ENCODE results near the gene BRIP1. TPM values are rescaled to one million over a fixed set of nuclear protein-coding genes. Genes with fewer than 3 reads are reported as not detected.
"Not testable (repeated sequence)": the region's sequence is repeated elsewhere in the genome, so short reads cannot be mapped to it uniquely, and the experiment has no call there.

The BRIP1 gene
- total RNA-seq, 2 donors from 2014 or later, result 0.14 TPM

DNA sequence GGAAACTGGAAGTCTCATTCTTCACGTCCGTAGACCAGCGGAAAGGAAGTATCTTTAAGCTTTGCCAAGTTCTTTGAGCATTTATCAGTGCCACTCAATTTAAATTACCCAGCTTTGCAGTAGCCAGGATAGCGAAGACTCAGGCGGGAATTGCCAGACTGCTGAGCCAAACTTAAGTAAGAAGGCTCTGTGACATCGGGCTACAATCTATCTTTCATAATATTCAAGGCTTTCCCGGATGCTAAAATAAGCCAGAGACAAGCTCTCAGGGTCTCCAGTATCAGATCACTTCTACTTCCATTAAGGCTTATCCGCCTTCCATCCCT, 436 bp upstream of the BRIP1 start:
- H3K27ac ChIP-seq, result peak overlapping the region; percentile 85
- H3K9me3 ChIP-seq, result no peaks in the 10 kb centered on the region
- H3K4me3 ChIP-seq, result peak overlapping the region; percentile 89
- H3K36me3 ChIP-seq, result no peaks in the 10 kb centered on the region
- H3K27me3 ChIP-seq (replicated peaks; ENCODE audit: insufficient read depth), result no peaks in the 10 kb centered on the region
- peaks cover 0 to 8% of the 10 kb centered on the region in 2 donors for H3K4me1 ChIP-seq (ENCODE audit: control insufficient read depth in 1 of 2, low read depth in 2 of 2)
- DNase-seq (ENCODE audit: low spot score) (no peak), ATAC-seq (ENCODE audit: insufficient number of reproducible peaks, low FRiP score, low read depth) (no peak)
- TF ChIP-seq, protein P1, sequence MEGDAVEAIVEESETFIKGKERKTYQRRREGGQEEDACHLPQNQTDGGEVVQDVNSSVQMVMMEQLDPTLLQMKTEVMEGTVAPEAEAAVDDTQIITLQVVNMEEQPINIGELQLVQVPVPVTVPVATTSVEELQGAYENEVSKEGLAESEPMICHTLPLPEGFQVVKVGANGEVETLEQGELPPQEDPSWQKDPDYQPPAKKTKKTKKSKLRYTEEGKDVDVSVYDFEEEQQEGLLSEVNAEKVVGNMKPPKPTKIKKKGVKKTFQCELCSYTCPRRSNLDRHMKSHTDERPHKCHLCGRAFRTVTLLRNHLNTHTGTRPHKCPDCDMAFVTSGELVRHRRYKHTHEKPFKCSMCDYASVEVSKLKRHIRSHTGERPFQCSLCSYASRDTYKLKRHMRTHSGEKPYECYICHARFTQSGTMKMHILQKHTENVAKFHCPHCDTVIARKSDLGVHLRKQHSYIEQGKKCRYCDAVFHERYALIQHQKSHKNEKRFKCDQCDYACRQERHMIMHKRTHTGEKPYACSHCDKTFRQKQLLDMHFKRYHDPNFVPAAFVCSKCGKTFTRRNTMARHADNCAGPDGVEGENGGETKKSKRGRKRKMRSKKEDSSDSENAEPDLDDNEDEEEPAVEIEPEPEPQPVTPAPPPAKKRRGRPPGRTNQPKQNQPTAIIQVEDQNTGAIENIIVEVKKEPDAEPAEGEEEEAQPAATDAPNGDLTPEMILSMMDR (IDR thresholded peaks at IDR 0.05), result no peak

DNA sequence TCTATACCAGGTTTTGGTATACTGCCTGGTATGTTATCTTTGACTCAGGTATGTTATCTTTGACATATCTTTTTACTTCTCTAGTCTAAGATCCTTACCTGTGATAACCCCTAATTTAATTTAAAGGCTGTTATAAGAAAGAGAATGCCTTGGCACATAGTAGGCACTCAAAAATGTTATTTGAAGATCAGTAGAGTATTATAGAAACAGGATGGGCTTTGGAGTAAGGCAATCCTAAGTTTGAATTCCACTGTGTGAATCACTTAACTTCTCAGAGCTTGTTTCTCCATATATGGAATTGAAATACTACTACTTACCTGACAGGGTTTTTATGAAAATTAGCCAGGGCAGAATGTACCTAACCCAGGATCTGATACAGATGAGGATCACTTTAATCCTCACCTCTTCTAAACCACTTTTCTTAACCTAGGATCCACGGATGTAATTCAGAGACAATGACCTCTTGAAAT, 1.2 kb downstream of the BRIP1 start:
- H3K36me3 ChIP-seq, result no peaks in the 10 kb centered on the region
- H3K27ac ChIP-seq, result no peak overlapping the region
- H3K27me3 ChIP-seq (replicated peaks; ENCODE audit: insufficient read depth), result no peaks in the 10 kb centered on the region
- H3K9me3 ChIP-seq, result no peaks in the 10 kb centered on the region
- TF ChIP-seq, protein P1 (IDR thresholded peaks at IDR 0.05), result no peak
- no peak overlapping the region for H3K4me3 ChIP-seq
- DNase-seq (ENCODE audit: low spot score) (no peak), ATAC-seq (ENCODE audit: insufficient number of reproducible peaks, low FRiP score, low read depth) (no peak)
- peaks cover 0 to 8% of the 10 kb centered on the region in 2 donors for H3K4me1 ChIP-seq (ENCODE audit: control insufficient read depth in 1 of 2, low read depth in 2 of 2)

DNA sequence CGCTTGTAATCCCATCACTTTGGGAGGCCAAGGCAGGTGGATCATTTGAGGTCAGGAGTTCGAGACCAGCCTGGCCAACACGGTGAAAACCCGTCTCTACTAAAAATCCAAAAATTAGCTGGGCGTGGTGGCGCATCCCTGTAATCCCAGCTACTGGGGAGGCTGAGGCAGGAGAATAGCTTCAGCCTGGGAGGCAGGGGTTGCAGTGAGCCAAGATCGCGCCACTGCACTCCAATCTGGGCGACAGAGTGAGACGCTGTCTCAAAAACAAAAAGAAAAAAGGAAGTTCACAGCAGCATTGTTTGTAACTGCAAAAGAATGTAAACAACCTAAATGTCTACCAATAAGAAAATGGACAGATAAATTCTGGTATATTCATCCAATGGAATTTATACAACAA, 2.9 kb downstream of the BRIP1 start:
- H3K27me3 ChIP-seq (replicated peaks; ENCODE audit: insufficient read depth), result not testable (repeated sequence)

GRCh38 chr17:61856035-61856434, 7.3 kb downstream of the BRIP1 start:
- ATAC-seq (ENCODE audit: insufficient number of reproducible peaks, low FRiP score, low read depth), result no peak
- Histone ChIP-seq H3K27me3 (replicated peaks; ENCODE audit: insufficient read depth) (no peaks in the 10 kb centered on the region), H3K27ac (no peak overlapping the region), H3K36me3 (no peaks in the 10 kb centered on the region), H3K4me1 (ENCODE audit: control insufficient read depth in 1 of 2, low read depth in 2 of 2) (no peaks in the 10 kb centered on the region), H3K4me3 (no peak overlapping the region), H3K9me3 (no peaks in the 10 kb centered on the region)
- TF ChIP-seq, protein P1 (IDR thresholded peaks at IDR 0.05), result no peak
- no peak for DNase-seq (ENCODE audit: low spot score)

More for the DNA sequence above, 2.9 kb downstream of the BRIP1 start:
- ATAC-seq (ENCODE audit: insufficient number of reproducible peaks, low FRiP score, low read depth); H3K4me1 ChIP-seq (ENCODE audit: control insufficient read depth in 1 of 2, low read depth in 2 of 2); DNase-seq (ENCODE audit: low spot score); H3K9me3 ChIP-seq; H3K27ac ChIP-seq; H3K4me3 ChIP-seq; H3K36me3 ChIP-seq: not testable (repeated sequence)

DNA sequence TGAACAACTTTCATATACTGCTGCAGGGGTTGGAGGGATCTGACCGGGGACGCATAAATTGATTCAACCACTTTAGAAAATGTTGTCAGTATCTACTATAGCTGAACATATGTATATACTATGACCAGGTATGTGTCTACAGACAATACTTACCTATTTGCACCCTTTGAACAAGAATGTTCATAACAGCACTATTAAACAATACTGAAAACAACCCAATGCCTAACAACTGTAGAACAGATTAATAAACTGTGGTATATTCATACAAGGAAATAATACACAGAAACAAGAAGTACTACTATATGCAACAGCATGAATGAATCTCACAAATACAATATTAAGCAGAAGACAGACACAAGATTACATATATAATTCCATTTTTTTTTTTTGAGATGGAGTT, 10.5 kb downstream of the BRIP1 start:
- no peaks in the 10 kb centered on the region for H3K36me3 ChIP-seq
- DNase-seq (ENCODE audit: low spot score), result no peak
- no peaks in the 10 kb centered on the region for H3K4me1 ChIP-seq (ENCODE audit: control insufficient read depth in 1 of 2, low read depth in 2 of 2)
- no peaks in the 10 kb centered on the region for H3K27me3 ChIP-seq (replicated peaks; ENCODE audit: insufficient read depth)
- H3K4me3 ChIP-seq, result no peak overlapping the region
- no peak overlapping the region for H3K27ac ChIP-seq
- no peak for ATAC-seq (ENCODE audit: insufficient number of reproducible peaks, low FRiP score, low read depth)
- TF ChIP-seq, protein P1 (IDR thresholded peaks at IDR 0.05), result no peak
- no peaks in the 10 kb centered on the region for H3K9me3 ChIP-seq

GRCh38 chr17:61849674-61850073, 13.7 kb downstream of the BRIP1 start:
- DNase-seq (ENCODE audit: low spot score) (no peak), ATAC-seq (ENCODE audit: insufficient number of reproducible peaks, low FRiP score, low read depth) (no peak)
- no peaks in the 10 kb centered on the region for H3K4me1 ChIP-seq (ENCODE audit: control insufficient read depth in 1 of 2, low read depth in 2 of 2)
- H3K36me3 ChIP-seq, result no peaks in the 10 kb centered on the region
- no peak overlapping the region for H3K4me3 ChIP-seq
- H3K27ac ChIP-seq, result no peak overlapping the region
- TF ChIP-seq, protein P1 (IDR thresholded peaks at IDR 0.05), result no peak
- H3K9me3 ChIP-seq, result no peaks in the 10 kb centered on the region
- no peaks in the 10 kb centered on the region for H3K27me3 ChIP-seq (replicated peaks; ENCODE audit: insufficient read depth)
